GM23248 (cell line): ENCODE measurements around the gene TWF2.

ENCODE experiments used
- EZH2 ChIP-seq: fragments of 200-600 bp; sonication (generic); IDR thresholded peaks from 2 replicates; pipeline ENCODE4 v1.6.1; 2018; ENCODE audit warnings: antibody characterized with exemption, mild to moderate bottlenecking; ENCODE audit not compliant: insufficient read depth, poor library complexity, severe bottlenecking
- EZH2phosphoT487 ChIP-seq: fragments of 200-600 bp; sonication (generic); IDR thresholded peaks from 2 replicates; pipeline ENCODE4 v1.6.1; 2018; ENCODE audit warnings: antibody characterized with exemption, moderate library complexity, mild to moderate bottlenecking, low read depth; ENCODE audit not compliant: insufficient read depth

GRCh38 chr3:52272831-52273230 is 33.9 kb upstream of the TWF2 start:
- no peak for TF ChIP-seq EZH2phosphoT487
- no peak for TF ChIP-seq EZH2
